Endothelial cell of umbilical vein (primary cell): Measurements from ENCODE around the gene OCRL. TPM values are rescaled to one million over a fixed set of nuclear protein-coding genes. Genes with fewer than 3 reads are reported as not detected.

ENCODE experiments used
- BruUV-seq: library from RNA; stranded (reverse); fragments of 400-500 nt; replicated peaks from 2 replicates; lab custom pipeline; 2021; lab: Mats Ljungman, UMichigan
- CTCF ChIA-PET: fragments of 300-600, 350-600 bp; sonication (Branson Sonifier 250); formaldehyde crosslinking; loops from one replicate; lab custom pipeline; 2021; ENCODE audit warnings: antibody characterized with exemption, inconsistent platforms; lab: Charles Lee
- POLR2A ChIA-PET: fragments of 300-600, 350-600 bp; sonication (Branson Sonifier 250); formaldehyde crosslinking; loops from one replicate; lab custom pipeline; 2021; ENCODE audit warnings: antibody characterized with exemption, inconsistent platforms; lab: Charles Lee
- DNase-seq: peaks from one replicate; pipeline ENCODE4 v3.0.0-alpha.2; 2011; ENCODE audit warnings: low read depth, low spot score
- FAIRE-seq: peaks from 2 replicates; lab custom pipeline; 2011; peaks lifted over from hg19 to GRCh38; lab: Jason Lieb, UNC
- H2AFZ ChIP-seq: 2 replicates; pipeline ENCODE4 v1.6.0; 2012; ENCODE audit warnings: low read depth, low read length, control low read depth, inconsistent platforms
- H3K27ac ChIP-seq: 2 replicates; pipeline ENCODE4 v1.5.1; 2011; ENCODE audit warnings: low read depth, mild to moderate bottlenecking, control low read depth, low read length, moderate library complexity; ENCODE audit not compliant: insufficient read depth
- H3K27me3 ChIP-seq, 2 experiments: 2 replicates each; pipeline versions ENCODE4 v1.6.0 to v1.6.1; 2011; ENCODE audit warnings: low read length in 2 of 2, mixed read lengths in 1 of 2; ENCODE audit not compliant: control insufficient read depth in 2 of 2, insufficient read depth in 2 of 2
- H3K36me3 ChIP-seq, 2 experiments: 2 replicates in 1 of 2; 3 replicates in 1 of 2; pipeline ENCODE4 v1.5.1; 2011; ENCODE audit warnings: low read length in 2 of 2, mild to moderate bottlenecking in 1 of 2, moderate library complexity in 1 of 2; ENCODE audit not compliant: control insufficient read depth in 2 of 2, insufficient read depth in 2 of 2; ENCODE audit errors: extremely low read depth in 1 of 2
- H3K4me1 ChIP-seq: 3 replicates; pipeline ENCODE4 v1.5.1; 2011; ENCODE audit warnings: mild to moderate bottlenecking, low read length; ENCODE audit not compliant: control insufficient read depth, insufficient read depth; ENCODE audit errors: extremely low read depth
- H3K4me2 ChIP-seq: 2 replicates; pipeline ENCODE4 v1.6.1; 2011; ENCODE audit warnings: low read length, control low read depth, mixed read lengths; ENCODE audit not compliant: insufficient read depth
- H3K4me3 ChIP-seq, 3 experiments: fragments of 200-600 bp in 1 of 3; sonication (generic), shearing (Covaris generic) in 1 of 3; replicated peaks in 1 of 3; 2 replicates each; pipeline ENCODE4 v1.5.1; 2011 to 2016; ENCODE audit warnings: control low read depth in 3 of 3, low read length in 3 of 3, mild to moderate bottlenecking in 2 of 3, inconsistent platforms in 1 of 3, low read depth in 1 of 3, moderate library complexity in 1 of 3; ENCODE audit not compliant: insufficient read depth in 1 of 3
- H3K79me2 ChIP-seq: 2 replicates; pipeline ENCODE4 v1.6.0; 2012; ENCODE audit warnings: low read length, inconsistent platforms; ENCODE audit not compliant: control insufficient read depth, insufficient read depth
- H3K9ac ChIP-seq: replicated peaks from 2 replicates; pipeline ENCODE3; 2011; ENCODE audit warnings: low read length, control low read depth; ENCODE audit not compliant: insufficient read depth; ENCODE audit errors: extremely low read depth
- H3K9me1 ChIP-seq: replicated peaks from 3 replicates; pipeline ENCODE4 v1.6.0; 2011; ENCODE audit warnings: mild to moderate bottlenecking, low read length; ENCODE audit not compliant: control insufficient read depth, insufficient read depth; ENCODE audit errors: extremely low read depth
- H3K9me3 ChIP-seq: replicated peaks from 2 replicates; pipeline ENCODE4 v1.5.1; 2012; ENCODE audit warnings: low read length, inconsistent platforms; ENCODE audit not compliant: control insufficient read depth, insufficient read depth
- H4K20me1 ChIP-seq: replicated peaks from 2 replicates; pipeline ENCODE3; 2011; ENCODE audit warnings: mild to moderate bottlenecking, low read length; ENCODE audit not compliant: control insufficient read depth, insufficient read depth; ENCODE audit errors: extremely low read depth
- CTCF ChIP-seq, 2 donors: IDR thresholded peaks; 1 replicate in 1 of 2; 2 replicates in 1 of 2; pipeline ENCODE4 v1.5.1; 2011; ENCODE audit warnings: low read length in 2 of 2, mild to moderate bottlenecking in 2 of 2, moderate library complexity in 2 of 2, control low read depth in 1 of 2, inconsistent platforms in 1 of 2, low read depth in 1 of 2; ENCODE audit not compliant: insufficient read depth in 1 of 2; ENCODE audit errors: extremely low read depth in 1 of 2
- EZH2 ChIP-seq: IDR thresholded peaks from 2 replicates; pipeline ENCODE4 v1.6.1; 2012; ENCODE audit warnings: borderline replicate concordance, low read depth, mild to moderate bottlenecking, moderate library complexity, low read length, inconsistent platforms; ENCODE audit not compliant: severe bottlenecking
- FOS ChIP-seq: IDR thresholded peaks from 2 replicates; pipeline ENCODE4 v1.6.1; 2011; ENCODE audit warnings: mild to moderate bottlenecking, low read length, moderate library complexity, borderline replicate concordance; ENCODE audit not compliant: insufficient read depth
- GATA2 ChIP-seq: IDR thresholded peaks from 2 replicates; pipeline ENCODE4 v1.7.0; 2011; ENCODE audit warnings: low read depth, mild to moderate bottlenecking, moderate library complexity, mixed read lengths, low read length; ENCODE audit not compliant: insufficient read length, insufficient read depth
- JUN ChIP-seq: IDR thresholded peaks from 2 replicates; pipeline ENCODE4 v1.6.1; 2011; ENCODE audit warnings: borderline replicate concordance, low read depth; ENCODE audit not compliant: insufficient read length, insufficient read depth
- MAX ChIP-seq: IDR thresholded peaks from 2 replicates; pipeline ENCODE4 v1.6.1; 2011; ENCODE audit not compliant: insufficient read depth, insufficient read length
- MYC ChIP-seq: IDR thresholded peaks from one replicate; pipeline ENCODE4 v1.6.1; 2011; ENCODE audit warnings: mild to moderate bottlenecking, low read depth, low read length
- POLR2A ChIP-seq: IDR thresholded peaks from 2 replicates; pipeline ENCODE4 v1.6.1; 2012; ENCODE audit warnings: low read depth, mild to moderate bottlenecking, control low read depth, low read length
- POLR2AphosphoS5 ChIP-seq: IDR thresholded peaks from 2 replicates; pipeline ENCODE4 v1.6.1; 2012; ENCODE audit warnings: low read depth, mild to moderate bottlenecking, control low read depth, low read length, moderate library complexity; ENCODE audit not compliant: insufficient read depth
- dilution Hi-C: fragments of 300-500 bp; cut with MboI; formaldehyde crosslinking; loops from one replicate; pipeline ENCODE4 v1.15.0; 2019; ENCODE audit warnings: low sequenced_read_pairs; ENCODE audit not compliant: extremely low pct_ligation_motif_present
- intact Hi-C: fragments of 100-400 bp; cut with micrococcal nuclease; formaldehyde crosslinking; loops from one replicate; pipeline ENCODE4 v1.10.0; 2022
- polyA plus RNA-seq, 4 experiments: library from polyadenylated mRNA; depleted of rRNA in 3 of 4; stranded (reverse) in 3 of 4; unstranded in 1 of 4; fragments of >200 nt; gene quantifications; 2 replicates each; pipeline versions ENCODE4 v1.2.1 to v1.2.3, GENCODE V29; 2011 to 2012; ENCODE audit warnings: missing spikeins in 1 of 4
- total RNA-seq: library from RNA; stranded (reverse); gene quantifications from 2 replicates; pipeline ENCODE4 v1.2.3, GENCODE V29; 2021

Gene OCRL
- total and polyA plus RNA-seq, 2 donors (not counting 3 experiments of a cell fraction or from before 2014, with no cell fraction given) = 14.6 to 20.9 TPM

DNA sequence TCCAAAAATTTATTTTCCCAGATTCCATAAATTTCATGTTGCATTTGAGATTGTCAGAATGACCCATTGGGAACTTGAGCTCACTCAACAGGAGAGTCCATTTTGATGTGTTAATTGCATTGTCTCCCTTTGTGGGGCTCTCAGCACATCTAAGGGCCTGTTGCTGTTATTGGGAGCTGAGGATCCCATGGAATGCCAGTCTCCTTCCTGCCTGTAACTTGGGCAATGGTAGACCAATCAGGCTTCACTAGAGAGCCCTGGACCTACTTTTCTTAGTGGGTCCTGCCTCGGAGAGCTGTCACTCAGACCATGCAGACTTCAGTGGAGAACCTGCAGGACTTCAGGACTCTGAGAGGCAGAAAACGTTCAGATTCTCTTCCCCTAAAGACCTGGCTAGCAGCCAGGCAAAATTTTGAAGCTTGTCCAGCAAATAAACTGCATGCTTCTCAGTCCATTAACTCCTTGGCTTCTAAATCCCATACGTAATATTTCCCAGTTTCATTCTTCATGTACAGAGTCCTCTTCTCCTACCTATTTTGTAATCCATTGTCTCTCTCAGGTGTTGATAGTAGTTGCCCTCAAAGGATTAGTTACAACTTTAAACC is 25.1 kb downstream of the OCRL start:
- intact Hi-C loops (no loop called here), dilution Hi-C loops (no loop called here)
- Histone ChIP-seq H3K27ac (no peak overlapping the region), H3K27me3 (no peaks in the 10 kb centered on the region), H3K9me1 (no peaks in the 10 kb centered on the region), H3K9me3 (no peaks in the 10 kb centered on the region), H3K4me1 (no peaks in the 10 kb centered on the region), H2AFZ (no peak overlapping the region), H3K36me3 (no peaks in the 10 kb centered on the region), H4K20me1 (no peaks in the 10 kb centered on the region), H3K4me2 (no peak overlapping the region), H3K4me3 (no peak overlapping the region), H3K79me2 (no peaks in the 10 kb centered on the region), H3K9ac (no peak overlapping the region)
- ChIA-PET POLR2A (no interaction called here), CTCF (no interaction called here)
- no peak for TF ChIP-seq MAX
- no peak for TF ChIP-seq POLR2AphosphoS5
- TF ChIP-seq FOS = no peak
- no peak for TF ChIP-seq JUN
- no peak for TF ChIP-seq EZH2
- no peak for TF ChIP-seq CTCF (IDR thresholded peaks at IDR 0.05; ENCODE audit: extremely low read depth in 1 of 2, insufficient read depth in 1 of 2, low read depth in 1 of 2, low read length in 2 of 2)
- TF ChIP-seq POLR2A = no peak
- no peak for TF ChIP-seq MYC
- no peak for TF ChIP-seq GATA2
- DNase-seq (no peak), FAIRE-seq (peak; percentile 35)
- BruUV-seq = no TSS peak
